Measurements from ENCODE around the gene ZNF439. TPM values are rescaled to one million over a fixed set of nuclear protein-coding genes. Genes with fewer than 3 reads are reported as not detected.
A peak's percentile ranks its signal among the peaks of the same experiment; 100 is the strongest.
"Not testable (repeated sequence)": the region's sequence is repeated elsewhere in the genome, so short reads cannot be mapped to it uniquely, and the experiment has no call there.

Gene ZNF439
- total RNA-seq, 1 donor from 2014 or later, result 4.7 TPM

- no peak overlapping the region for H3K9ac ChIP-seq (ENCODE audit: low read depth in 1 of 3, low read length in 3 of 3)
- H3K27me3 ChIP-seq (ENCODE audit: control insufficient read depth in 3 of 3, insufficient read depth in 3 of 3, low read length in 3 of 3), result no peaks in the 10 kb centered on the region
- H3K9me3 ChIP-seq (ENCODE audit: control insufficient read depth in 3 of 3, low read length in 3 of 3), result peaks cover 11 to 28% (median 14%) of the 10 kb centered on the region in 3 donors
- H3K4me3 ChIP-seq (ENCODE audit: low read length in 3 of 3), result peak overlapping the region in 2 of 3 donors; percentile 27 to 61
- H3K36me3 ChIP-seq (ENCODE audit: control insufficient read depth in 3 of 3, insufficient read depth in 3 of 3, low read length in 3 of 3), result peaks cover 30 to 45% (median 32%) of the 10 kb centered on the region in 3 donors
- no peaks in the 10 kb centered on the region for H3K4me1 ChIP-seq (ENCODE audit: control insufficient read depth in 3 of 3, insufficient read depth in 3 of 3, low read length in 3 of 3)
- H3K27ac ChIP-seq (ENCODE audit: low read depth, low read length), result no peak overlapping the region
Measured at GRCh38 chr19:11832253-11832912, 16.1 kb upstream of the ZNF439 start.

GRCh38 chr19:11833541-11833940, 15.0 kb upstream of the ZNF439 start:
- H3K4me3 ChIP-seq (ENCODE audit: low read length in 3 of 3), result peak overlapping the region in 1 of 3 donors; percentile 27
- peaks cover 30 to 43% (median 32%) of the 10 kb centered on the region in 3 donors for H3K36me3 ChIP-seq (ENCODE audit: control insufficient read depth in 3 of 3, insufficient read depth in 3 of 3, low read length in 3 of 3)

DNA sequence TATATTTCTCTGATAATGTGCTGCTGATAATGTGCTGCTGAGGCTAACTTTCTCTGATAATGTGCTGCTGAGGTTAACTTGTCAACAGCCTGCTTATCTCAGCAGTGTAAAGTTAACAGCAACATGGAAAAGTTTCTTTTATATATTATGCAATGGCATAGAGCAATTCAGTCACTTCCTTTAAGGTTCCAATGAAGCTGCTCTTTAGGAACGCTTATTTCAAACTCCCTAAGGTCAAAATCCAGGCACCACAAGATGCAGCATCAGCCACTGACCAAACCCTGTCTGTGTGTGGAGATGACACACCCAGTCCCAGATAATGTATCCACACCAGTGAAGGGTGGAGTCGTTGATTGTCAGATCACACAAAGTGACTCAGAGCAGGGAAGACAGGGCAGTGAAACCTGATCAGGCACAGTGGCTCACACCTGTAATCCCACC, 12.9 kb upstream of the ZNF439 start:
- H3K27ac ChIP-seq (ENCODE audit: low read depth, low read length); H3K9ac ChIP-seq (ENCODE audit: low read depth in 1 of 3, low read length in 3 of 3); H3K4me3 ChIP-seq (ENCODE audit: low read length in 3 of 3); H3K27me3 ChIP-seq (ENCODE audit: control insufficient read depth in 3 of 3, insufficient read depth in 3 of 3, low read length in 3 of 3); H3K4me1 ChIP-seq (ENCODE audit: control insufficient read depth in 3 of 3, insufficient read depth in 3 of 3, low read length in 3 of 3): not testable (repeated sequence)
- Histone ChIP-seq H3K36me3 (ENCODE audit: control insufficient read depth in 3 of 3, insufficient read depth in 3 of 3, low read length in 3 of 3) (peaks cover 30 to 31% (median 30%) of the 10 kb centered on the region in 3 donors), H3K9me3 (ENCODE audit: control insufficient read depth in 3 of 3, low read length in 3 of 3) (peaks cover 11 to 28% (median 14%) of the 10 kb centered on the region in 3 donors)

More at GRCh38 chr19:11833541-11833940, 15.0 kb upstream of the ZNF439 start:
- H3K4me1 ChIP-seq (ENCODE audit: control insufficient read depth in 3 of 3, insufficient read depth in 3 of 3, low read length in 3 of 3), result no peaks in the 10 kb centered on the region
- H3K9ac ChIP-seq (ENCODE audit: low read depth in 1 of 3, low read length in 3 of 3), result no peak overlapping the region
- peaks cover 11 to 28% (median 14%) of the 10 kb centered on the region in 3 donors for H3K9me3 ChIP-seq (ENCODE audit: control insufficient read depth in 3 of 3, low read length in 3 of 3)
- no peak overlapping the region for H3K27ac ChIP-seq (ENCODE audit: low read depth, low read length)
- no peaks in the 10 kb centered on the region for H3K27me3 ChIP-seq (ENCODE audit: control insufficient read depth in 3 of 3, insufficient read depth in 3 of 3, low read length in 3 of 3)

- Histone ChIP-seq H3K27me3 (ENCODE audit: control insufficient read depth in 3 of 3, insufficient read depth in 3 of 3, low read length in 3 of 3) (peaks cover 0 to 3% (median 0%) of the 10 kb centered on the region in 3 donors), H3K9ac (ENCODE audit: low read depth in 1 of 3, low read length in 3 of 3) (no peak overlapping the region), H3K4me3 (ENCODE audit: low read length in 3 of 3) (no peak overlapping the region), H3K27ac (ENCODE audit: low read depth, low read length) (no peak overlapping the region), H3K4me1 (ENCODE audit: control insufficient read depth in 3 of 3, insufficient read depth in 3 of 3, low read length in 3 of 3) (peaks cover 5 to 6% (median 6%) of the 10 kb centered on the region in 3 donors), H3K36me3 (ENCODE audit: control insufficient read depth in 3 of 3, insufficient read depth in 3 of 3, low read length in 3 of 3) (no peaks in the 10 kb centered on the region), H3K9me3 (ENCODE audit: control insufficient read depth in 3 of 3, low read length in 3 of 3) (no peaks in the 10 kb centered on the region)
Measured at GRCh38 chr19:11843722-11844121, 4.8 kb upstream of the ZNF439 start.

DNA sequence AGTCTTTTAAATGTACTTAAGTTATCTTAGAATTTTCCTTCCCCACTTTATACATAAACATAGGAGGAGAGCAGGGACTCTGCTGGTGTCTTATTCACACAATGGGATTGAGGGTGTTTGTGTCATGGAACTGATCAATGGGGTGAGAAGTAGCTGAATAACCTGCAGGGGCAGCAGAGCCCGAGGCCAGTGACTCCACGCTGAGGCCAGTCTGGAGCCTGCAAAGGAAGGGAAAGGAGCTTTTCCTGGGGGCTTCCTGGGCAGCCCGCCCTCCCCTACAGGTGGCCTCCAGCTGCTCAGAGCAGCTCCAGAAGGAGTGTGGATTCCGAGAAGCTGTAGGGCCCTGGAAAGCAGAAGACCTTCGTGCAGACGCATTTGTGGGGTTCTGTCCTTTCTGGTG, 911 bp upstream of the ZNF439 start:
- H3K36me3 ChIP-seq (ENCODE audit: control insufficient read depth in 3 of 3, insufficient read depth in 3 of 3, low read length in 3 of 3); H3K27me3 ChIP-seq (ENCODE audit: control insufficient read depth in 3 of 3, insufficient read depth in 3 of 3, low read length in 3 of 3); H3K9ac ChIP-seq (ENCODE audit: low read depth in 1 of 3, low read length in 3 of 3); H3K9me3 ChIP-seq (ENCODE audit: control insufficient read depth in 3 of 3, low read length in 3 of 3); H3K27ac ChIP-seq (ENCODE audit: low read depth, low read length); H3K4me3 ChIP-seq (ENCODE audit: low read length in 3 of 3): not testable (repeated sequence)
- H3K4me1 ChIP-seq (ENCODE audit: control insufficient read depth in 3 of 3, insufficient read depth in 3 of 3, low read length in 3 of 3), result peaks cover 6 to 11% (median 6%) of the 10 kb centered on the region in 3 donors

- no peaks in the 10 kb centered on the region for H3K9me3 ChIP-seq (ENCODE audit: control insufficient read depth in 3 of 3, low read length in 3 of 3)
- H3K4me3 ChIP-seq (ENCODE audit: low read length in 3 of 3), result peak overlapping the region; percentile 69 to 80 (median 76)
- peak overlapping the region in 2 of 3 donors; percentile 38 to 62 for H3K9ac ChIP-seq (ENCODE audit: low read depth in 1 of 3, low read length in 3 of 3)
- peaks cover 6 to 11% (median 6%) of the 10 kb centered on the region in 3 donors for H3K4me1 ChIP-seq (ENCODE audit: control insufficient read depth in 3 of 3, insufficient read depth in 3 of 3, low read length in 3 of 3)
- no peak overlapping the region for H3K27ac ChIP-seq (ENCODE audit: low read depth, low read length)
- H3K27me3 ChIP-seq (ENCODE audit: control insufficient read depth in 3 of 3, insufficient read depth in 3 of 3, low read length in 3 of 3), result peaks cover 0 to 5% (median 3%) of the 10 kb centered on the region in 3 donors
- H3K36me3 ChIP-seq (ENCODE audit: control insufficient read depth in 3 of 3, insufficient read depth in 3 of 3, low read length in 3 of 3), result no peaks in the 10 kb centered on the region
Measured at GRCh38 chr19:11848200-11848593, 329 bp upstream of the ZNF439 start.

DNA sequence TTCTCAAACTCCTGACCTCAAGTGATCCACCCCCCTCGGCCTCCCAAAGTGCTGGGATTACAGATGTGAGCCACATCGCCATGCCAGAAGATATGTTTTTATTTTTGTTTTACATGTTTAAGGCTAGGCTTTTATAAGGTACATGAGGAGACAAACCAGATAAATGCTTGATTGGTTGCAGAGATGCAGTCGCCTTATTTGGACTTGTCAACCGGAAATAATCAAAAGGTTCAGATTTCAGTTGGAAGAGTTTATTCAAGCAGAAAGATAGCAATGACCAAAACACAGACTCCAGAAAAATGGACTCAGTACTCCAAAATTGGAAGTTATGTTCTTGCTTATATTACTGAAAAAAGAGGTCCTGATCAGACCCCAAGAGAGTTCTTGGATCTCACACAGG, 1.8 kb downstream of the ZNF439 start:
- H3K4me3 ChIP-seq (ENCODE audit: low read length in 3 of 3); H3K36me3 ChIP-seq (ENCODE audit: control insufficient read depth in 3 of 3, insufficient read depth in 3 of 3, low read length in 3 of 3); H3K27me3 ChIP-seq (ENCODE audit: control insufficient read depth in 3 of 3, insufficient read depth in 3 of 3, low read length in 3 of 3); H3K9me3 ChIP-seq (ENCODE audit: control insufficient read depth in 3 of 3, low read length in 3 of 3); H3K9ac ChIP-seq (ENCODE audit: low read depth in 1 of 3, low read length in 3 of 3); H3K27ac ChIP-seq (ENCODE audit: low read depth, low read length): not testable (repeated sequence)
- H3K4me1 ChIP-seq (ENCODE audit: control insufficient read depth in 3 of 3, insufficient read depth in 3 of 3, low read length in 3 of 3), result peaks cover 6 to 11% (median 6%) of the 10 kb centered on the region in 3 donors

DNA sequence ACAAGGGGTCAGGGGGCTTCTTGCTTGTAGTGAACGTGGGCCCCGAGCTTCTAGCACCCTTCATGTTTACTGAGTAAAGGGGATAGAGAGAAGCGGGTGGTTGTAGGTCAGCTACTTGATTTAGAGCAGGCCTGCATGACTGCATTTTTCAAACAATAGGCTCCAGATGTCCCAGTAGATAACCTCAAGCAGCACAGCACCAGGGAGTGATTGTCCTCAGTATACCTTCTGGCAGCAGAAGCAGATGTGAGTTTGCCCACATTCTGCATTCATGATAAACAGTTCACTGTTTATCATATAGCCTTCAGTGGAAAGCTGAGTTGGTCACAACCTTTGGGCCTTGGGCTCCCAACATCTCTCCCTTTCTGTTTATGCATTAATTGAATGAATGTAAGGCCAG, 4.8 kb downstream of the ZNF439 start:
- H3K4me3 ChIP-seq (ENCODE audit: low read length in 3 of 3), result no peak overlapping the region
- no peak overlapping the region for H3K27ac ChIP-seq (ENCODE audit: low read depth, low read length)
- no peak overlapping the region for H3K9ac ChIP-seq (ENCODE audit: low read depth in 1 of 3, low read length in 3 of 3)
- H3K36me3 ChIP-seq (ENCODE audit: control insufficient read depth in 3 of 3, insufficient read depth in 3 of 3, low read length in 3 of 3), result no peaks in the 10 kb centered on the region
- peaks cover 0 to 5% (median 0%) of the 10 kb centered on the region in 3 donors for H3K27me3 ChIP-seq (ENCODE audit: control insufficient read depth in 3 of 3, insufficient read depth in 3 of 3, low read length in 3 of 3)
- H3K9me3 ChIP-seq (ENCODE audit: control insufficient read depth in 3 of 3, low read length in 3 of 3), result peaks cover 0 to 5% (median 0%) of the 10 kb centered on the region in 3 donors
- peaks cover 2 to 9% (median 3%) of the 10 kb centered on the region in 3 donors for H3K4me1 ChIP-seq (ENCODE audit: control insufficient read depth in 3 of 3, insufficient read depth in 3 of 3, low read length in 3 of 3)

GRCh38 chr19:11856596-11857250, 8.2 kb downstream of the ZNF439 start:
- Histone ChIP-seq H3K9me3 (ENCODE audit: control insufficient read depth in 3 of 3, low read length in 3 of 3) (peaks cover 0 to 7% (median 0%) of the 10 kb centered on the region in 3 donors), H3K27me3 (ENCODE audit: control insufficient read depth in 3 of 3, insufficient read depth in 3 of 3, low read length in 3 of 3) (no peaks in the 10 kb centered on the region), H3K4me3 (ENCODE audit: low read length in 3 of 3) (no peak overlapping the region), H3K4me1 (ENCODE audit: control insufficient read depth in 3 of 3, insufficient read depth in 3 of 3, low read length in 3 of 3) (no peaks in the 10 kb centered on the region), H3K9ac (ENCODE audit: low read depth in 1 of 3, low read length in 3 of 3) (no peak overlapping the region), H3K36me3 (ENCODE audit: control insufficient read depth in 3 of 3, insufficient read depth in 3 of 3, low read length in 3 of 3) (no peaks in the 10 kb centered on the region), H3K27ac (ENCODE audit: low read depth, low read length) (no peak overlapping the region)

DNA sequence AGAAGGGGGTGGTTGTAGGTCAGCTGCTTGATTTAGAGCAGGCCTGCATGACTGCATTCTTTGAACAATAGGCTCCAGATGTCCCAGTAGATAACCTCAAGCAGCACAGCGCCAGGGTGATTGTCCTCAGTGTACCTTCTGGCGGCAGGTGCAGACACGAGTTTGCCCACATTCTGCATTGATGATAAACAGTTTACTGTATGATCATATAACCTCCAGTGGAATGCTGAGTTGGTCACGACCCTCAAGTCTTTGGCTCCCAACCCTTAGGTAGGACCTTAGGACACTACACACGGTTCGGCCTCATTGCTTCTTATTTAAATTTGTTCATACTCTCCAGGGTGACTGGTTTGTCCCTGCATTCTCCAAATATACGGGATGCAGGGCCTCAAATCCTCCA, 12.2 kb downstream of the ZNF439 start:
- Histone ChIP-seq H3K4me1 (ENCODE audit: control insufficient read depth in 3 of 3, insufficient read depth in 3 of 3, low read length in 3 of 3) (no peaks in the 10 kb centered on the region), H3K27ac (ENCODE audit: low read depth, low read length) (no peak overlapping the region), H3K27me3 (ENCODE audit: control insufficient read depth in 3 of 3, insufficient read depth in 3 of 3, low read length in 3 of 3) (no peaks in the 10 kb centered on the region), H3K36me3 (ENCODE audit: control insufficient read depth in 3 of 3, insufficient read depth in 3 of 3, low read length in 3 of 3) (no peaks in the 10 kb centered on the region), H3K9ac (ENCODE audit: low read depth in 1 of 3, low read length in 3 of 3) (no peak overlapping the region), H3K4me3 (ENCODE audit: low read length in 3 of 3) (no peak overlapping the region), H3K9me3 (ENCODE audit: control insufficient read depth in 3 of 3, low read length in 3 of 3) (peaks cover 3 to 9% (median 4%) of the 10 kb centered on the region in 3 donors)
